HL-60 (cell line): ENCODE data around the gene TMEM108.

Source experiments
- DNase-seq, 2 experiments: peaks; one replicate each; pipeline ENCODE4 v3.0.0-alpha.2; 2010 to 2020; ENCODE audit warnings: low read depth in 1 of 2, low spot score in 1 of 2
- H3K27ac ChIP-seq: fragments of 250-450 bp; sonication (Bioruptor Pico); replicated peaks from 2 replicates; pipeline ENCODE4 v1.5.1; 2020; ENCODE audit warnings: mild to moderate bottlenecking, moderate library complexity
- H3K27me3 ChIP-seq: fragments of 250-450 bp; sonication (Bioruptor Pico); 2 replicates; pipeline ENCODE4 v1.5.1; 2021; ENCODE audit warnings: mild to moderate bottlenecking, moderate library complexity; ENCODE audit not compliant: insufficient read depth, poor library complexity, severe bottlenecking
- H3K4me3 ChIP-seq: replicated peaks from 2 replicates; pipeline ENCODE4 v1.5.1; 2011; ENCODE audit warnings: mild to moderate bottlenecking, control low read depth, low read length; ENCODE audit not compliant: insufficient read depth
- CTCF ChIP-seq: IDR thresholded peaks from one replicate; pipeline ENCODE4 v1.5.1; 2011; ENCODE audit warnings: low read length, control low read depth, inconsistent platforms; ENCODE audit not compliant: insufficient read depth
- GABPA ChIP-seq: IDR thresholded peaks from 2 replicates; pipeline ENCODE4 v1.6.1; 2012; ENCODE audit warnings: low read depth
- POLR2AphosphoS5 ChIP-seq: IDR thresholded peaks from 2 replicates; pipeline ENCODE4 v1.6.1; 2012; ENCODE audit warnings: low read depth
- REST ChIP-seq: IDR thresholded peaks from 2 replicates; pipeline ENCODE4 v1.6.1; 2012; ENCODE audit warnings: low read depth; ENCODE audit not compliant: insufficient replicate concordance
- SPI1 ChIP-seq: IDR thresholded peaks from 2 replicates; pipeline ENCODE4 v1.6.1; 2012; ENCODE audit warnings: low read depth, mild to moderate bottlenecking, borderline replicate concordance

Gene TMEM108

GRCh38 chr3:133038731-133039375 lies 662 bp downstream of the TMEM108 start:
- DNase-seq, result no peak
- H3K27ac ChIP-seq, result no peak overlapping the region
- TF ChIP-seq REST (no peak), POLR2AphosphoS5 (no peak), SPI1 (no peak), GABPA (no peak), CTCF (no peak)
- H3K27me3 ChIP-seq, result peaks cover 42% of the 10 kb centered on the region
- no peak overlapping the region for H3K4me3 ChIP-seq

GRCh38 chr3:133040696-133041523 lies 2.7 kb downstream of the TMEM108 start:
- Histone ChIP-seq H3K27ac (no peak overlapping the region), H3K27me3 (peaks cover 38% of the 10 kb centered on the region), H3K4me3 (no peak overlapping the region)
- DNase-seq, result peak; percentile 8 to 49
- TF ChIP-seq REST (no peak), POLR2AphosphoS5 (no peak), SPI1 (no peak), GABPA (no peak), CTCF (peak; percentile 33)

- DNase-seq, result no peak
- Histone ChIP-seq H3K4me3 (no peak overlapping the region), H3K27ac (no peak overlapping the region), H3K27me3 (peaks cover 36% of the 10 kb centered on the region)
- no peak for TF ChIP-seq SPI1
- TF ChIP-seq REST, result no peak
- TF ChIP-seq CTCF, result no peak
- no peak for TF ChIP-seq GABPA
- no peak for TF ChIP-seq POLR2AphosphoS5
These were observed 3.3 kb downstream of the TMEM108 start for GRCh38 chr3:133041524-133041829.
